HEK293T (cell line): ENCODE data around the gene HSDL1.

Experiments used
- CTCF ChIA-PET: fragments of 350-600 bp; formaldehyde crosslinking; extraction: SDS; loops from one replicate; lab custom pipeline; 2021; ENCODE audit warnings: antibody characterized with exemption, inconsistent platforms; lab: Yijun Ruan, JAX
- POLR2A ChIA-PET: fragments of 350-600 bp; formaldehyde crosslinking; extraction: SDS; loops from one replicate; lab custom pipeline; 2020; ENCODE audit warnings: antibody characterized with exemption, inconsistent platforms; lab: Yijun Ruan, JAX
- DNase-seq: peaks from one replicate; pipeline ENCODE4 v3.0.0; 2012; ENCODE audit warnings: mixed read lengths; ENCODE audit errors: extremely low spot score
- ARNT ChIP-seq: fragments of 450-650 bp; IDR thresholded peaks from 2 replicates; pipeline ENCODE4 v1.6.1; 2017; ENCODE audit warnings: mild to moderate bottlenecking
- BHLHE40 ChIP-seq: fragments of 450-650 bp; IDR thresholded peaks from 2 replicates; pipeline ENCODE4 v1.6.1; 2016; ENCODE audit warnings: mild to moderate bottlenecking, moderate library complexity, borderline replicate concordance
- CTBP1 ChIP-seq: fragments of 450-650 bp; IDR thresholded peaks from 2 replicates; pipeline ENCODE4 v1.6.1; 2016; ENCODE audit warnings: borderline replicate concordance
- ELF4 ChIP-seq: fragments of 450-650 bp; IDR thresholded peaks from 2 replicates; pipeline ENCODE4 v1.6.1; 2017; ENCODE audit warnings: antibody characterized with exemption
- FOXA1 ChIP-seq: fragments of 450-650 bp; IDR thresholded peaks from 2 replicates; pipeline ENCODE4 v1.6.1; 2016; ENCODE audit warnings: mild to moderate bottlenecking
- FOXK2 ChIP-seq: fragments of 450-650 bp; IDR thresholded peaks from 2 replicates; pipeline ENCODE4 v1.6.1; 2016; ENCODE audit warnings: mild to moderate bottlenecking
- FOXM1 ChIP-seq: fragments of 450-650 bp; IDR thresholded peaks from 2 replicates; pipeline ENCODE4 v1.6.1; 2017; ENCODE audit warnings: mild to moderate bottlenecking, borderline replicate concordance
- HDGF ChIP-seq: fragments of 450-650 bp; IDR thresholded peaks from 2 replicates; pipeline ENCODE4 v1.6.1; 2017; ENCODE audit warnings: antibody characterized with exemption, borderline replicate concordance
- L3MBTL2 ChIP-seq: fragments of 450-650 bp; conservative IDR thresholded peaks from 2 replicates; pipeline ENCODE4 v1.6.1; 2016; ENCODE audit warnings: mild to moderate bottlenecking
- LEF1 ChIP-seq: fragments of 450-650 bp; IDR thresholded peaks from 2 replicates; pipeline ENCODE4 v1.6.1; 2017; ENCODE audit warnings: mild to moderate bottlenecking, borderline replicate concordance
- NFRKB ChIP-seq: fragments of 450-650 bp; IDR thresholded peaks from 2 replicates; pipeline ENCODE4 v1.6.1; 2016; ENCODE audit warnings: mild to moderate bottlenecking, moderate library complexity
- PKNOX1 ChIP-seq: fragments of 450-650 bp; IDR thresholded peaks from 2 replicates; pipeline ENCODE4 v1.6.1; 2016
- SP1 ChIP-seq: fragments of 450-650 bp; IDR thresholded peaks from 2 replicates; pipeline ENCODE4 v1.6.1; 2017
- SUZ12 ChIP-seq: fragments of 450-650 bp; IDR thresholded peaks from 2 replicates; pipeline ENCODE4 v1.6.1; 2016; ENCODE audit warnings: mild to moderate bottlenecking
- TARDBP ChIP-seq: fragments of 450-650 bp; IDR thresholded peaks from 2 replicates; pipeline ENCODE4 v1.6.1; 2016
- ZNF384 ChIP-seq: fragments of 450-650 bp; IDR thresholded peaks from 2 replicates; pipeline ENCODE4 v1.6.1; 2016

HSDL1 gene

DNA sequence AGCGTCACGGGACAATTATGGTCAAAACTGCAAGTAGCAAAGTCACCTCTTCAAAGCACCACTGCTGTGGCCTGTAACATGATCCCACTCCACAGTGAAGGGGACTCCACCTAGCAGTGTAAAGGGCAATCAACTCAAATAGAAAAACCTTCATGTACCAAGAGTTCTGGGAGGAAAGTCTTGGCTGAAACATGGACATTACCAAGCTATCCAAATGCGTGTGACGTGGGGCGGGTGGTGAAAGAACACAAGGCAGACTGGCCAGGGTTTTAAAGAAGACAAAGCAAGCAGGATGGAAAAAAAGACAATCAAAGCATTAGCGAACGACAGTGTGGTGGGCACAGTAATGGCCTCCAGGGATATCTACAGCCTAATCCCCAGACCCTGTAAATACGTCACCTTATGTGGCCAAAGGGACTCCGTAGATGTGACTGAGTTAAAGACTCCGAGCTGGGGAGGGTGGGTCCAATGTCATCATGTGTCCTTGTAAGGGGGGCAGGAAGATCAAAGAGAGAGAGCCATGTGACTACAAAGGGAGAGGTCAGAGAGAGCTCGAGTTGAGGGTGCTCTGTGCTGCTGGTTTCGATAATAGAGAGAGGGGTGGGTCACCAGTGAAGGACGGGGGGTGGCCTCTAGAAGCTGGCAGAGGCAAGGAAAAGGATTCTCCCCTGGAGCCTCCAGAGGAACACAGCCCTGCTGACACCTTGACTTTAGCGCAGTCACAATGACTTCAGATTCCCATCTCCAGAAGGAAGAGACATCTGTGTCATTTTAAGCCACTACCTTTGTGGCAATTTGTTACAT, 6.0 kb downstream of the HSDL1 start:
- peak; percentile 66 for DNase-seq
- CTCF ChIA-PET = interaction anchor here (0.6 to 0.9 kb wide), 3 partner anchors 48 to 352 kb away, joined by 3 to 4 read pairs (median 3); partner anchors contain the start of gene TAF1C
- TF ChIP-seq FOXA1 (no peak), FOXK2 (no peak), SUZ12 (no peak), PKNOX1 (no peak), ARNT (no peak)
- POLR2A ChIA-PET = interaction anchor here (0.9 to 4.9 kb wide), 2 partner anchors 16 to 22 kb away, joined by 3 to 36 read pairs; partner anchors contain the start of gene MBTPS1

- ChIA-PET CTCF (interaction anchor here (0.8 kb wide), 1 partner anchor 49 kb away, joined by 4 read pairs; the partner anchor contains the start of gene TAF1C), POLR2A (interaction anchor here (4.9 kb wide), 1 partner anchor 21 kb away, joined by 36 read pairs; the partner anchor contains the start of gene MBTPS1)
- no peak for TF ChIP-seq ARNT
- TF ChIP-seq BHLHE40 = no peak
- TF ChIP-seq SP1 = no peak
- no peak for TF ChIP-seq ZNF384
- TF ChIP-seq HDGF = no peak
- no peak for TF ChIP-seq SUZ12
- TF ChIP-seq TARDBP = no peak
- no peak for TF ChIP-seq LEF1
- TF ChIP-seq ELF4 = no peak
- TF ChIP-seq FOXA1 = no peak
- TF ChIP-seq NFRKB = no peak
- DNase-seq = no peak
Observed at GRCh38 chr16:84138500-84138823, 6.5 kb downstream of the HSDL1 start.

DNA sequence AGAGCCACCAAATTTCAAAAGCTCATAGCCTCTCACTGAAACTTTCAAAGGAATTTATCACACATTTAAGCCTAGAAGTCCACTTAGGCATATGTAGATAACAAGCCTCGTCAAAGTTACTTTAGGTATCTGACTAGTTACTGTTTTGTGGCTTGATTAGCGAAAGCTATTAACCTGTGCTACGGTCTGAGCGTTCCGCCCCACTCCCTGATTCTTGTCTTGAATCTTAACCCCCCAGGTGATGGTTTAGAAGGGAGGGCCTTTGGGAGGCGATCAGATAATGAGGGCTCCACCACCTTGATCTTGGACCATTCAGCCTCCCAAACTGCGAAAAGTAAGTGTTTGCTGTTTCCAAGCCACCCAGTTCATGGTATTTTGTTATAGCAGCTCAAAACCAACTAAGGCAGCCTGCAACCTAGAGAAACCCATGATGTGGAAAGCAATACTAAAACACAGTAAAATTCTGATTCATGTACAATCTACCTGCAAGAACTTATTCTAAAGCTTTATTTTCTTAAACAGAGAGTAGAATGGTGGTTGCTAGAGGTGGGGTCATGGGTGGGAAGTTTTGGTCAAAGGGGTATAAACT, 7.1 kb downstream of the HSDL1 start:
- ChIA-PET CTCF (no interaction called here), POLR2A (interaction anchor here (4.9 kb wide), 1 partner anchor 21 kb away, joined by 36 read pairs; the partner anchor contains the start of gene MBTPS1)
- no peak for DNase-seq
- TF ChIP-seq ARNT = no peak
- TF ChIP-seq LEF1 = no peak
- TF ChIP-seq FOXK2 = no peak
- TF ChIP-seq FOXA1 = no peak
- no peak for TF ChIP-seq CTBP1
- no peak for TF ChIP-seq L3MBTL2
- TF ChIP-seq TARDBP = no peak

DNA sequence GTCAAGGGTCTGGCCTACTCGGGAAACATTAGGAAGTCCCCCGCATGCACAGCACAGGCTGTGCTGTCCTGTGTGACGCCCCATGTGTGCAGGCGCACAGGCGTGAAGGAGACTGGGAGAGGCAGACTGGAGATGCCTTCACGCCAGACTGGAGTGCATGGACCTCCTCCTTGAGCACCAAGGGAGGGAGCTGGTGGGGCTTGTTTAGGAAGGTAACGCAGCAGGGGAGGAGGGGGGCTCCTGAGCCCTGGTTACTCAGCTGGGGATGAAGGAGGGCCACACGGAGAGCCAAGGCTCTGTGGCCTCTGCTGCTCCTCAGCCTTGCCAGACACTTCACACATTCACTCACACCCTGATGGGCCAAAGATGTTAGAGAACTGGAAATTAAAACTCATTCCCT, 7.7 kb downstream of the HSDL1 start:
- CTCF ChIA-PET = no interaction called here
- POLR2A ChIA-PET = interaction anchor here (4.9 kb wide), 1 partner anchor 20 kb away, joined by 36 read pairs; the partner anchor contains the start of gene MBTPS1
- TF ChIP-seq L3MBTL2 = no peak
- TF ChIP-seq FOXK2 = no peak
- no peak for TF ChIP-seq SP1
- TF ChIP-seq SUZ12 = no peak
- TF ChIP-seq TARDBP = no peak
- TF ChIP-seq LEF1 = no peak
- TF ChIP-seq ZNF384 = no peak
- no peak for TF ChIP-seq NFRKB
- TF ChIP-seq CTBP1 = no peak
- TF ChIP-seq FOXM1 = no peak
- TF ChIP-seq BHLHE40 = no peak
- DNase-seq = no peak

DNA sequence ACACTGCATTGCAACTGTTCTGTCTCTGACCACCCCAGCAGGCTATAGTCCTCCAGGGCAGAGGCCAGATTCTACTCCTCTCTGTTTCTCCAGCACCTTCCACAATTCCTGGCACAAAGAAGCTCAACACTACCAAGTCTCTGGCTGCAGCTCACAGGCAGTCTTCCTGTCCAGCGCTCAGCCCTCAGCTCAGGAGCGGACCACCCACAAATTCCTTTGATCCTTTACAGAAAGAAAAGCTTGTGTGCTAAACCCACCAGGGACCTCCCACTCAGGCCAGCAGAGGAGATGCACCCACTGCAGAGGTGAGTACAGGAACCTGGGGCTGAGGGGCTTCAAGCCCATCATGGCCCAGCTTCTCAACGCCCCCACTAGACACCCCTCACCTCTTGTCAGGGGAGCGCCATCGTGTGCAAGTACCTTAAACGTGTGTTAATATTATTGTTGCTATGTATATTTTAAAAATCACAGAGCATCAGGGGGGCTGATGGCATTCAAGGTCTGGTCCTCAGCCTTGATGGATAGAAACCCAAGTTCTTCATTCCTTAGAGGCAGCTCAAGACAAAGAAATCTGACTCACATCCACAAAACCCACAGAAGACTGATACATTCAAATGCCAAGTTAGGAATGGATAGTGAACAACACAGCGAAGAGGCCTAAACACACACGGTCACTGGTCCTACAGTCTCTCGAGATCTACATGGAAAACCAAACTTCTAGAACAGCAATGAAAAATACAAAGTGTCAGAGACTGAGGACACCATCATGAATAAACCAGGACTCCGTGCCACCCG, 8.4 kb downstream of the HSDL1 start:
- no peak for DNase-seq
- TF ChIP-seq FOXM1 (no peak), BHLHE40 (no peak), FOXK2 (no peak), LEF1 (no peak), CTBP1 (no peak), ZNF384 (no peak), ARNT (no peak), SUZ12 (no peak)
- CTCF ChIA-PET = no interaction called here
- POLR2A ChIA-PET = interaction anchor here (4.9 kb wide), 1 partner anchor 19 kb away, joined by 36 read pairs; the partner anchor contains the start of gene MBTPS1

GRCh38 chr16:84132527-84133285, 12.3 kb downstream of the HSDL1 start:
- DNase-seq = no peak
- ChIA-PET CTCF (interaction anchor here (0.7 to 0.8 kb wide), 3 partner anchors 54 to 174 kb away, joined by 3 to 4 read pairs (median 3); partner anchors contain the start of gene TAF1C), POLR2A (interaction anchor here (0.8 to 1.9 kb wide), 2 partner anchors 11 to 16 kb away, joined by 3 to 7 read pairs; partner anchors contain the start of gene MBTPS1)
- TF ChIP-seq L3MBTL2 (no peak), LEF1 (no peak), FOXK2 (no peak), ZNF384 (no peak), FOXA1 (no peak), HDGF (no peak), ARNT (no peak), NFRKB (no peak), PKNOX1 (no peak)
